NCI-H2107 treated with DMSO at 0.1 percent for 48 hours (cell line): ENCODE data around the gene OR56B1.

Source experiments
- DNase-seq: peaks from one replicate; lab custom pipeline; 2025; ENCODE audit not compliant: unreplicated experiment; lab: John Stamatoyannopoulos, UW

The OR56B1 gene

GRCh38 chr11:5727691-5728090, 8.6 kb upstream of the OR56B1 start:
- DNase-seq = no peak

- DNase-seq = no peak
Measured at GRCh38 chr11:5737091-5737490, 843 bp downstream of the OR56B1 start.

- DNase-seq = no peak
Measured at GRCh38 chr11:5737670-5738392, 1.6 kb downstream of the OR56B1 start.

DNA sequence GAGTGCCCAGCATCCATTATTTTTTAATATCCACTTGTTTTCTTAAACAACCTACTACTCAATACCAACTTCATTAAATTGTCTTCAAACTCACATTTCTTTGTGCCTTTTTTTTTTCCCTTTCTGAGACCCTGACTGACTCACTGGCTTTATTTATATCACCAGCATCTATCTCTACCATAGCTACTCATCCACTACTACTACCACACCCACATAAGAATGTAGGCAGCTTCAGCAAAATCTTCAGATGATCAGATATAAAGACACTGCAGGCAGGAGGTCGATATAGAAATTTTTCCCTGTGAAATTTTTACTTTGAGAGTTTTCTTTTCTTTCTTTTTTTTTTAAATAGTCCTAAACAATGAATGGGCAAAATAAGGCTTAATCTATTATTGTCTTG, 2.2 kb downstream of the OR56B1 start:
- no peak for DNase-seq

GRCh38 chr11:5746614-5747013, 10.4 kb downstream of the OR56B1 start:
- DNase-seq = no peak

GRCh38 chr11:5749836-5750235, 13.6 kb downstream of the OR56B1 start:
- DNase-seq = no peak

- DNase-seq = no peak
Measured at GRCh38 chr11:5753943-5754342, 17.7 kb downstream of the OR56B1 start, which contains the start of gene OR52N4. TSS of gene OR52N4 (plus strand) at chr11:5754243. CDS start at chr11:5754741, 498 bp downstream.

GRCh38 chr11:5767056-5767455, 30.8 kb downstream of the OR56B1 start:
- DNase-seq = no peak

DNA sequence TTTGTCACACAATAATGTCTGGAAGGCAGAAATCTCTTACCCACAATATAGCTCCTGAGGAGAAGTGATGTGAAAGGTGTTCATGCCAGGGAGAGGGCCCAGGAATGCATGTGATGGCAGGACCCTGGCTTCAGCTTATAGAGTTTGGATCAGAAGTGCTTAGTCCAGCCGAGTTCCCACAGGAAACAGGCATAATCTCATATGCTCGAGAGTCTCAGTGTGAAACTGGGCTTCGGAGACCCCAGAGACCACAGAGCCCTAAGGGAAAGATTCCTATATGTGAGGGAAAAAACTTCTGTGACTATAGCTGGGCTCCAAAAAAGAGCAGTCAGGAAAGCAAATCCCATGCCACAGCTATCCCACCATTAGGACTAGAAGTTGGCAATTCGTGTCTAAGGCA, 47.0 kb downstream of the OR56B1 start, which contains the start of gene OR52N5:
OR52N5 (minus strand) TSS at position 101 of the 400 bp plus-strand sequence. CDS start 4,721 bp downstream, outside the sequence.
- DNase-seq = no peak
